Stimulated activated CD4-positive, alpha-beta T cell treated with anti-CD3 and anti-CD28 coated beads, Interleukin-12 subunit alpha, Interleukin-12 subunit beta, amount 100 ng/mL, for 24 hours (primary cell): Measurements from ENCODE around the gene FANCD2.
"Not testable (repeated sequence)": the region's sequence is repeated elsewhere in the genome, so short reads cannot be mapped to it uniquely, and the experiment has no call there.

ENCODE experiments used
- DNase-seq, 2 experiments: peaks; one replicate each; pipeline ENCODE4 v3.0.0-alpha.2; 2020; ENCODE audit warnings: low read depth in 2 of 2

Gene FANCD2

GRCh38 chr3:10106919-10107318, 80.7 kb downstream of the FANCD2 start:
- no peak for DNase-seq

GRCh38 chr3:10108091-10108490, 81.9 kb downstream of the FANCD2 start, which contains the start of gene FANCD2OS:
FANCD2OS (minus strand) TSS chr3:10108255; CDS start chr3:10104774, 3,481 bp downstream.
- DNase-seq: no peak

DNA sequence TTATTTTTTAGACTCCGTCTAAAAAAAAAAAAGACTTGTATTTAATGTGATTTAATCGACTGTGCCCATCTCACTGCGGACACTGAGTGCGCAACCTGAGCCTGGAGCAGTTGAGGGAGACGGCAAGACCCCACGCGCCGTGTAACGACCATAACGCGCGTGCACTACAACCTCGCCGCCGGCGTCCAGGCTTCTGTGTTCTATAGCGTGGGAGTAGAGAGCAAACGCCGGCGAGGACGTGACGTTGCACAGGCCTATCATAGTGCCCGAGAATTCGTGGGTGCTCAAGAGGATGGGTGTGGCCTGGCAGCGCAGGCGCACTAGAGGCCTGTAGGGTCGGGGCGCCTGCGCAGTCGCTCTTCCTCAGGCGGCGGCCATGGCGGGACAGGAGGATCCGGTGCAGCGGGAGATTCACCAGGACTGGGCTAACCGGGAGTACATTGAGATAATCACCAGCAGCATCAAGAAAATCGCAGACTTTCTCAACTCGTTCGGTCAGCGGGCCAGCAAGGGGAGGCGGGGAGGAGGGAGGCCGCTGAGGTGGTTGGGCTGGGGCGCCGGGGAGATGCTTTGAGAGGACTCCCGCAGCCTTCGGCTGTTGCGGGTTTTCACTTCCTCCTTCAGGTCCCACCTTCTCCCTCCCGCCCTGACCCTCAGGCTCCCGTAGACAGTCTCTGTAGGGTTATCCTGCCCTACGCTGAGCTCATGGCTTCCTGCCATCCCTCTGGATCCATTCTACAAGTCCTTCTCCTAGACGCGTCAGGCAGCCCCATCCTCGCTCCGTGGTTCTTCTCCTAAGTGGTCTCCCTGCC, 89.3 kb downstream of the FANCD2 start, which contains the start of gene BRK1:
Gene BRK1 (plus strand): TSS at position 350 of the 812 bp plus-strand sequence. CDS start 27 bp downstream, at position 377.
- DNase-seq: peak; percentile 88 to 92

DNA sequence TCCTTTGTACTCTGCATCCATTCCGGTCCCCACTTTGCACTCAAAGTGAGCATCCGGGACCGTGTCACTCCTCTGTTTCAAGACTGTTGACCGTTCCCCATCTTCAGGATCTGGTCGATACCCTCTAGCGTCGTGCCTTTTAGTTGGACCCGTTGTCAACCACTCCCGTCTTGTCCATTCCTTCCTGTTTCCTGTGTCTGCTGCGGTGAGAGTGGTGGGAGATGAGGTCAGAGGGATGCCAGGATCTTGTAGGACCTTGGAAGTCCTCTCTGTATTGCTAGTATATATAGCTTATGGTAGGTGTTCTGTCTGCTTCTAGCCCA, 89.9 kb downstream of the FANCD2 start:
- no peak for DNase-seq

DNA sequence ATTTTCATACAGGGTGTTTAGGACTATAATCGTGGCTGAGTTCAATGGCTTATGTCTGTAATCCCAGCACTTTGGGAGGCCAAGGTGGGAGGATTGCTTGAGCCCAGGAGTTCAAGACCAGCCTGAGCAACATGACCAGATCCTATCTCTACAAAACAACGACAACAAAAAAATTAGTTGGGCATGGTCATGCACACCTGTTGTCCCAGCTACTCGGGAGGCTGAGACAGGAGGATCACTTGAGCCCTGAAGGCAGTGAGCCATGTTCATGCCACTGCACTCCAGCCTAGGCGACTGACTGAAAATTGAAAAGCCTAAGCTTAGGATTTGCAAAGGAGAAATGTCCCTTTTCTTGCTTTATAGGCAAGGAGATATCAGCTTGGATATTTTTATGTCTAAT, 90.7 kb downstream of the FANCD2 start:
- DNase-seq: no peak

- no peak for DNase-seq
Observed at GRCh38 chr3:10119376-10119775, 93.1 kb downstream of the FANCD2 start.

DNA sequence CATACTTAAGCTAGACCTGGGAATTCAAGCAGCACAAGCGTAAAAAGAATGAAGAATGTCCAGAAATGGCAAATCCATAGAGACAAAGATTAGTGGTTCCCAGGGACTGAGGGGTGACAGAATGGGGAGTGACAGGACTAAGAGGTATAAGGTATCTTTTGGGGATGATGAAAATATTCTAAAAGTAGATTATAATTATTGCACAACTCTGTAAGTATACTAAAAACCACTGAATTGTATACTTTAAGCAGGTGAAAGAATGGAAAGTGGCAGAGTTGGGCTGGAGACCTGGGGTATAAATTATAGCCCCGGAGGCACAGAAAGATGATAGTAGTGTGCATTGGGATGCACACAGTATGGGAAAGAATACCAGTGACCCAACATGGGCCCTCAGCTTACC, 94.8 kb downstream of the FANCD2 start:
- DNase-seq: no peak

DNA sequence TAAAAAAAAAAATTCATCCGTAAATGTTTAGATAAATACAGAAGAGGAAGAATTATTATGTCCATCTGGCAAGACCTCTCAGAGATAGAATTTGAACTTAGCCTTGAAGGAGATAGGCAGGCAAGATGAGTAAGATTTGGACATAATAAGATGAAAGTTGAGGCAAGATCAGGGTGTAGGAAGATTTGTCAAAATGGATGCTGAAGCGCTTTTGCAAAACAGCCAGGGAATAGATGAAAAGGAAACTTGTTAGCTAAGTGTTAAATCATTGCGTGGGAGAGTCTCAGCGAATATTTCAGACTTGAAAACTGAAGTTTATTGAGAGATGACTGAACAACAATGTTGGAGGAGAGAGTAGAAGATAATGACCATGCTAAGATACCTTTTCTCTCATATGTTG, 96.5 kb downstream of the FANCD2 start:
- no peak for DNase-seq

DNA sequence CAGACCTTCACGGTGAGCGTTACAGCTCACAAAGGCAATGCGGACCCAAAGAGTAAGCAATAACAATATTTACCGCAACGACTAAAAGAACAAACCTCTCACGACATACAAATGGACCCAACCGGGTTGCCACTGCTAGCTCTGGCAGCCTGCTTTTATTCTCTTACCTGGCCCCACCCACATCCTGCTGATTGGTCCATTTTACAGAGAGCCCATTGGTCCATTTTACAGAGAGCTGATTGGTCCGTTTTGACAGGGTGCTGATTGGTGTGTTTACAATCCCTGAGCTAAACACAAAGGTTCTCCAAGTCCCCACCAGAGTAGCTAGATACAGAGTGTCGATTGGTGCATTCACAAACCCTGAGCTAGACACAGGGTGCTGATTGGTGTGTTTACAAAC, 109.6 kb downstream of the FANCD2 start:
- not testable (repeated sequence) for DNase-seq

DNA sequence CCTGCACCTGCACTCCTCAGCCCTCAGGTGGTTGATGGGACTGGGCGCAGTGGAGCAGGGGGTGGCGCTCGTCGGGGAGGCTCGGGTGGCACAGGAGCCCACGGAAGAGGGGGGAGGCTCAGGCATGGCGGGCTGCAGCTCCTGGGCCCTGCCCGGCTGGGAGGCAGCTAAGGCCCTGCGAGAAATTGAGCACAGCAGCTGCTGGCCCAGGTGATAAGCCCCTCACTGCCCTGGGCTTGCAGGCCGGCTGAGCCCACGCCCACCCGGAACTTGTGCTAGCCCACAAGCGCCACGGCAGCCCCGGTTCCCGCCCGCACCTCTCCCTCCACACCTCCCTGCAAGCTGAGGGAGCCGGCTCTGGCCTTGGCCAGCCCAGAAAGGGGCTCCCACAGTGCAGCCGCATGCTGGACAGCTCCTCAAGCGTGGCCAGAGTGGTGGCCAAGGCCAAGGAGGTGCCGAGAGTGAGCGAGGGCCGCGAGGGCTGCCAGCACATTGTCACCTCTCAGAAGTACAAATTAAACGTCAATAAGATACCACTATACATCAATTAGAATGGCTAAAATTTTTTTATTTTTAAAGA, 110.3 kb downstream of the FANCD2 start:
- DNase-seq: no peak

- DNase-seq: no peak
Observed at GRCh38 chr3:10137178-10137577, 110.9 kb downstream of the FANCD2 start.

DNA sequence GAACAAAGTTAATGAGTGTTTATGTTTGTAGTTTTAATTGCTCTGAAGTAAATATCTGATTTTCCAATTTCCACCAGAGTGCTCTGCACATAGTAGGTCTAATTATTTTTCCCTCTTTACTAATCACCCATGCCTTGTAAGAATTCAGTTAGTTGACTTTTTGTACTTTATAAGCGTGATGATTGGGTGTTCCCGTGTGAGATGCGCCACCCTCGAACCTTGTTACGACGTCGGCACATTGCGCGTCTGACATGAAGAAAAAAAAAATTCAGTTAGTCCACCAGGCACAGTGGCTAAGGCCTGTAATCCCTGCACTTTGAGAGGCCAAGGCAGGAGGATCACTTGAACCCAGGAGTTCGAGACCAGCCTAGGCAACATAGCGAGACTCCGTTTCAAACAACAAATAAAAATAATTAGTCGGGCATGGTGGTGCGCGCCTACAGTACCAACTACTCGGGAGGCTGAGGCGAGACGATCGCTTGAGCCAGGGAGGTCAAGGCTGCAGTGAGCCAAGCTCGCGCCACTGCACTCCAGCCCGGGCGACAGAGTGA, 114.8 kb downstream of the FANCD2 start:
- DNase-seq: no peak

GRCh38 chr3:10142707-10143560, 116.7 kb downstream of the FANCD2 start:
- peak in 1 of 2 experiments; percentile 6 for DNase-seq

GRCh38 chr3:10145685-10146084, 119.4 kb downstream of the FANCD2 start:
- DNase-seq: no peak

- DNase-seq: no peak
Observed at GRCh38 chr3:10149226-10149625, 123.0 kb downstream of the FANCD2 start.

GRCh38 chr3:10150987-10151386, 124.8 kb downstream of the FANCD2 start:
- no peak for DNase-seq
